HTERT RPE-1 (cell line): Measurements from ENCODE around the gene NTN1.
"Not testable (repeated sequence)": the region's sequence is repeated elsewhere in the genome, so short reads cannot be mapped to it uniquely, and the experiment has no call there.

Experiments
- in situ Hi-C: fragments of 300-500 bp; cut with MboI; formaldehyde crosslinking; loops from 4 replicates; pipeline ENCODE4 v1.14.3; 2020; ENCODE audit warnings: low sequenced_read_pairs

NTN1 gene

GRCh38 chr17:9151091-9151490 is 129.8 kb downstream of the NTN1 start:
- in situ Hi-C loops: no loop called here

- in situ Hi-C loops: not testable (repeated sequence)
Observed at GRCh38 chr17:9151740-9152139, 130.4 kb downstream of the NTN1 start.

GRCh38 chr17:9158544-9159452 is 137.5 kb downstream of the NTN1 start:
- in situ Hi-C loops: no loop called here

GRCh38 chr17:9162275-9162985 is 141.1 kb downstream of the NTN1 start:
- in situ Hi-C loops: no loop called here

- in situ Hi-C loops: no loop called here
Observed at GRCh38 chr17:9166788-9167187, 145.5 kb downstream of the NTN1 start.

- in situ Hi-C loops: no loop called here
Observed at GRCh38 chr17:9167379-9167778, 146.1 kb downstream of the NTN1 start.

GRCh38 chr17:9169116-9169515 is 147.8 kb downstream of the NTN1 start:
- in situ Hi-C loops: no loop called here

GRCh38 chr17:9170336-9170735 is 149.0 kb downstream of the NTN1 start:
- in situ Hi-C loops: no loop called here

GRCh38 chr17:9170853-9171252 is 149.5 kb downstream of the NTN1 start:
- in situ Hi-C loops: no loop called here

- in situ Hi-C loops: no loop called here
Observed at GRCh38 chr17:9173386-9173983, 152.2 kb downstream of the NTN1 start.

GRCh38 chr17:9174312-9174711 is 153.0 kb downstream of the NTN1 start:
- in situ Hi-C loops: no loop called here

- in situ Hi-C loops: no loop called here
Observed at GRCh38 chr17:9174779-9175574, 153.7 kb downstream of the NTN1 start.

- in situ Hi-C loops: no loop called here
Observed at GRCh38 chr17:9175700-9176467, 154.6 kb downstream of the NTN1 start.

- in situ Hi-C loops: no loop called here
Observed at GRCh38 chr17:9177212-9177611, 155.9 kb downstream of the NTN1 start.

GRCh38 chr17:9178319-9178718 is 157.0 kb downstream of the NTN1 start:
- in situ Hi-C loops: no loop called here

- in situ Hi-C loops: no loop called here
Observed at GRCh38 chr17:9179602-9180001, 158.3 kb downstream of the NTN1 start.

GRCh38 chr17:9181640-9182039 is 160.3 kb downstream of the NTN1 start:
- in situ Hi-C loops: no loop called here

- in situ Hi-C loops: no loop called here
Observed at GRCh38 chr17:9183306-9183705, 162.0 kb downstream of the NTN1 start.

- in situ Hi-C loops: no loop called here
Observed at GRCh38 chr17:9185142-9185541, 163.8 kb downstream of the NTN1 start.

GRCh38 chr17:9185688-9186284 is 164.5 kb downstream of the NTN1 start:
- in situ Hi-C loops: no loop called here
